ENCODE data around the gene COPG2. TPM values are rescaled to one million over a fixed set of nuclear protein-coding genes. Genes with fewer than 3 reads are reported as not detected.
"Not testable (repeated sequence)": the region's sequence is repeated elsewhere in the genome, so short reads cannot be mapped to it uniquely, and the experiment has no call there.

The COPG2 gene
- total RNA-seq, 1 donor from 2014 or later: 17.9 TPM

DNA sequence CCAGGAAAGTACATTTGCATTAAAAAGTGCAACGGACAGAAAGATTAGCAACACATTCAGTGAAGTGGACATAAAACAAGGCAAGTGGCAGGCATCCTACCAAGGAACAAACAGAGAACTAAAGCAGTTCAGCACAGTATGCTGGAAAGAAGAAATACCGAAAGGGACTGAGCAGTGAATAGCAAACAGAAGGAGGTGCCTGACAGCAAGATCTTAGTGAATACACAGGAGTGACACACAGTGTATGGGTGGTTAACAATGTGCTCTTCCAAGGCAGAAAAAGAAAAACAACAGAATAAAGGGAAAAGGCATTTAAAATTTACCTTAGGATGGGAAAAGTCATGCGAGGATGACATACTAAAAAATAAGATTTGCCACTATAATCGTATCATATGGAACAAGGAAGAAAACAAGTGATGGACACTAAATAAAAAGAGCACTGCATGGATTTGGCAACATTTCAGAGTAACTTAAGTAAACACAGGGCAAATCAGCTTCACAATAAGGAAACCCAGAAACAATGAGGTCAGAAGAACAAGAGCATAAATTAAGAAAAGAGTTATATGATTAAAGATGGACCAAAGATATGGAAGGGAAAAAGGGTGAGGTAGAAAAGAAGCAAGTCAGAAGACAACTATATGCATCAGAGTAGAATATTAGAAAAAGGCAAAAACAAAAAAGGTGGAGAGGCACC is 147.1 kb downstream of the COPG2 start:
- ATAC-seq: no peak
- DNase-seq (ENCODE audit: missing footprints): no peak
- intact Hi-C loops (cut with DNase I): no loop called here

DNA sequence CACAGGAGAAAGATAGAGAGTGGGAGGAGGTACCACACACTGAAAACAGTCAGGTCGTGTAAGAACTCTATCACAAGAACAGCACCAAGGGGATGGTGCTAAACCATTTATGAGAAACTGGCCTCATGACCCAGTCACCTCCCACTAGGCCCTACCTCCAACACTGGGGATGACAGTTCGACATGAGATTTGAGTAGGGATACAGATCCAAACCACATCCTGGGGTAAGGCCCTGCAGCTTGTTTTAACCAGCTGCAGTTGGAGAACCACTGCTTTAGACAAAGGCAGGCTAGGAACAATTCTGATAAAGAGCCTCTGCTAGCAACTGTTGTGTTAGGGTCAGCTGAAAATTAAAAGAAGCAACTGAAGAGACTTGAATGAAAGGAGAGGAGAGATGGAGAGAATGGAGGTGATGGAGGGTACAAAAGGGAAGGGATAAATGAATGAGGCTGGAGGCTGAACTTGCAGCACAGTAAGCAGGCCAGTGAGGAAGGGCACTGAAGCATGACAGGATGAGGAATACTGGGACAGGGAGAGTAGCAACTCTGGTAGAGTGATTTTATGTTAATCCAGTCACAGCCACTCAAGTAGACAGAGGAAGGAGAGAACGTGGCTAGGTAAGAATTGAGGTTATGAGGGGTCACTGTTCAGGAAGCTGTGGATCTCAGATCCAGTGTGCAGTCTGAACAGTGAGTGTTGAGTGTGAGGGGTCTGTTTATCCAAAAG is 153.1 kb downstream of the COPG2 start:
- ATAC-seq (no peak), DNase-seq (ENCODE audit: missing footprints) (no peak)
- intact Hi-C loops (cut with DNase I): loop anchor here (10.0 kb wide), 1 partner anchor 149 kb away; the partner anchor contains the start of gene COPG2

- intact Hi-C loops (cut with DNase I): loop anchor here (10.0 kb wide), 1 partner anchor 151 kb away; the partner anchor contains the start of gene COPG2
- ATAC-seq (no peak), DNase-seq (ENCODE audit: missing footprints) (no peak)
Observed at GRCh38 chr7:130513447-130513846, 155.1 kb downstream of the COPG2 start.

GRCh38 chr7:130512038-130512437 is 156.5 kb downstream of the COPG2 start:
- not testable (repeated sequence) for ATAC-seq; DNase-seq (ENCODE audit: missing footprints)
- intact Hi-C loops (cut with DNase I): loop anchor here (10.0 kb wide), 1 partner anchor 153 kb away; the partner anchor contains the start of gene COPG2

- no peak for ATAC-seq
Observed at GRCh38 chr7:130506358-130506757, 162.2 kb downstream of the COPG2 start.

DNA sequence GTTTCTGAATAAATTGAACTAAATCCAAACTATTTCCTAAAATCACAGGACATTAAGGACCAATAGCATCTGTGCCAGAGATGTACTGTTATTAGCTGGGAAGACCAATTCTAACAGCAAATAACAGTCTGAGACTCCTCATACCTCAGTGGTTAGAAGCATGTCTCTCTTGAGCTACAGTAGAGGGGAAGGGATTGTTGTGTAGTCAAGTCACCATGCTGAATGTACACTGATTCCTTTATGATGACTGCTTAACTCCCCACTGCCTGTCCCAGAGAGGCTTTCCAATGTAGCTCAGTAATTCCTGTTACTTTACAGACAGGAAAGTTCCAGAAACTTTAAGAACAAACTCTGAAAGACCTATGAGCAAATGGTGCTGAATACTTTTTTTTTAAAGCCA is 162.8 kb downstream of the COPG2 start:
- no peak for ATAC-seq
- intact Hi-C loops (cut with DNase I): no loop called here
- no peak for DNase-seq (ENCODE audit: missing footprints)

More at GRCh38 chr7:130506358-130506757, 162.2 kb downstream of the COPG2 start:
- no peak for DNase-seq (ENCODE audit: missing footprints)
- intact Hi-C loops (cut with DNase I): no loop called here

- no peak for DNase-seq (ENCODE audit: missing footprints)
- ATAC-seq: no peak
- intact Hi-C loops (cut with DNase I): no loop called here
Observed at GRCh38 chr7:130500910-130501309, 167.6 kb downstream of the COPG2 start.

DNA sequence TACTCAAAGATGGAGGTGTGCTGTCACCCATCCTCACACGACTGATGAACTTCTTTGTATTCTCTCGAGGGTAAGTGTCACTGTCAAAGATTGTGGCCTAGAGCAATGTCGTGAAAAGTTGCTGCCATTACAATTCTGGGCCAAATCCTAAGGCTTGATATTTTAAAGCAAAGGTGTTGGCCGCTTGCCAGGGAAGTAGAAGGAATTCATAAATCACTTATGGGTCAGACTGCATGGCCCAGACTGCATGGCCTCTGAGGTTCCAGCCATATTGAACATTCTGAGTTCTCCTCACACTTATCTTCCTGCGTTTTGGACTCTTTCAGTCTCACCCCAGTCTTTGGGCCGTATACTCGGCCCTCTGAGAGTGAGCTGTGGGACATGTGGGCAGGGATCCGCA is 168.1 kb downstream of the COPG2 start:
- intact Hi-C loops (cut with DNase I): no loop called here
- DNase-seq (ENCODE audit: missing footprints) (no peak), ATAC-seq (no peak)

DNA sequence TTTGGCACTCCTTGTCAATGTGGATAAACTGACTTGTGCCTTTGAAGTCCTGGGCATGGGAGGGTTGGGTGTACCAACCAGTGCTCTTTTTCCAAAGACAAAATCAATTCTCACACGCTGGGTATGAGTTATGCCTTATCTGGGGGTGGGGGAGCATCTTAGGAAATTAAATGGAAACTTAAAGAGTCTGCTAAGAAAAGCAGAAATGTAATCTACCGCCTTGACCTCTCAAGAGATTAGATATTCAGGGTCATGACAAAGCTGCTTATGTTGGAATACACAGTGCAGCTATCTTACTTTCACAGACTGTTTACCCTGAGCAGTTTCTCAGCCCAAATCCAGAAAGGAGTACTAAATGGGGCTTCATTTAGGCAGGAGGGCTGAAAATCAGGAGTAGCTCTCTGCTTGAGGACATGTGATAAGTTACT is 174.1 kb downstream of the COPG2 start:
- intact Hi-C loops (cut with DNase I): loop anchor here (10.0 kb wide), 1 partner anchor 140 kb away; no protein-coding TSS in a partner anchor
- no peak for ATAC-seq
- no peak for DNase-seq (ENCODE audit: missing footprints)

DNA sequence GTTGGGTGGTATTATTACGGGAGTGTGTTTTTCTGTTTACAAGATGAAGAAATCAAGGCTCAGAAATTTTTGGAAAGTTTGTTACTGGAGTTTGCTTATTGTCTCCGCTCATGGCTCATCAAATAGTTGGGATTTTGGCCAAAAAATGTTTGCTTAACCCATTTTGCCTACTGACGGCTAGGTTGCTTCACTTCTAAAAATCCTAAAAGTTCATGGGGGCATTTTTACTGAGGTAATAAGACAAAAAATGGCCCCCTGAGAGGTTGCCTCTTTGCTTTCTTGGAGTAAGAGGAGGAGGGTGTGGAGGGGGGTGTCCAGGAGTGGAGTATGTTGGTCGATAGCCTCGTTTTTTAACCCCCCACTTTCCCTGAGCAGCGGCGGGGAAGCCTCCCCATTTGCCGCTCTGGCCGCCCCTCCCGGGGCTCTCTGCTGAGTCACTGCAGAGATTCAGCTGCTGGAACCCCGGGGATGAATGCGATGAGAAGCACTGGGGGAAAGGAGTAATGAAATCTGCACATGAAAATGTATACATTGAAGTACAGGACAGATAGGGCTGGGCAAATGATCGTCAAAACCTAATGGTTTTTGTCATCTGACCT is 175.2 kb downstream of the COPG2 start:
- intact Hi-C loops (cut with DNase I): loop anchor here (10.0 kb wide), 1 partner anchor 139 kb away; no protein-coding TSS in a partner anchor
- no peak for ATAC-seq
- no peak for DNase-seq (ENCODE audit: missing footprints)

GRCh38 chr7:130492523-130493274 is 175.8 kb downstream of the COPG2 start:
- no peak for DNase-seq (ENCODE audit: missing footprints)
- intact Hi-C loops (cut with DNase I): loop anchor here (10.0 kb wide), 1 partner anchor 138 kb away; no protein-coding TSS in a partner anchor

GRCh38 chr7:130491841-130492522 is 176.6 kb downstream of the COPG2 start, which contains the start of gene MEST:
TSS of gene MEST (plus strand) at chr7:130492085. CDS start at chr7:130492314, 229 bp downstream.
- peak; percentile 30 for ATAC-seq
- no peak for DNase-seq (ENCODE audit: missing footprints)
- intact Hi-C loops (cut with DNase I): loop anchor here (10.0 kb wide), 1 partner anchor 137 kb away; no protein-coding TSS in a partner anchor

More at GRCh38 chr7:130492523-130493274, 175.8 kb downstream of the COPG2 start:
- no peak for ATAC-seq

DNA sequence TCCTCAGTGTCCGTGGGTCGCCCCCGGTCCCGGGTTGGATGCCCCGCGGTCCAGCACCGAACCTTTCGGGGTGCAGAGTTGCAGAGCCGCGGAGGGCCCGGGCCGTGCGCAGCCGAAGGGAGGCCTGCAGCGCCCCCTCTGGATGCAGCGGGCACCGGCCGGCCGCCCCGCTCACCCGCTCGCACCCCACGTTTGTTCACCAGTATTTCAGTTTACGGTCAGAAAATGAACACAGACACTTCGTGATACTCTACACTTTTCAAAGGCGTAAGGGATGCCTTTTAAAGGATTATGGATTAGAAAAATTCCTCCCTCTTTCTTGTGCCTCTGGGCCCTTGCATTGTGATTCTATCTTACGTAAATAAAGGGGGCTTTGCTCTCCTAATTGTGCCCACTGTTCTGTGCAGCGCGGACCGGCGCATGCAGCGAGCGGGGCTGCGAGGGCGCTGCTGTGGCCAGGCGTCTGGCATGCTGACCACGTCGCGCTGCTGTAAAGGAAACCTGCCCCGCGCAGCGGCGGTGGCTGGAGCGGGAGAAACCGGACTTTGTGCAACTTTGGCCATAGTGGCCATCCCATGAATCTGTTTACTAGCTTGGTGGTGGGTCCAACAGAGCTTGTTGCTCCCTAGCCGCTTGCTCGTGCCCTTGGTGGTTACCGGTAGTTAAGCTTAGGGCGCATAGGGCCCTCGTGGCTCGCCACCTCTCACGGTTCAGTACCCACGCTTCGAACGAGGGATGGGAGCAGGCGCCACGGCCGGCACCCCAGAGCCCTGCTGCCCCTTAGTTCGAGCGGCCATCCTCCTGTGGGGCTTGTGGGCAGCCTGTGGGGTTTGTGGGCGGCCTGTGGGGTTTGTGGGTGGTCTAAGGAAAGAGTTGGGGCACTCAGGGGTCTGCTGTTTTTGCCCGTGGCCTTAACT is 177.4 kb downstream of the COPG2 start:
- DNase-seq (ENCODE audit: missing footprints) (peak; percentile 77), ATAC-seq (peak; percentile 44)
- intact Hi-C loops (cut with DNase I): loop anchor here (10.0 kb wide), 1 partner anchor 136 kb away; no protein-coding TSS in a partner anchor

- DNase-seq (ENCODE audit: missing footprints) (no peak), ATAC-seq (no peak)
- intact Hi-C loops (cut with DNase I): loop anchor here (10.0 kb wide), 1 partner anchor 136 kb away; no protein-coding TSS in a partner anchor
Observed at GRCh38 chr7:130490311-130490791, 178.2 kb downstream of the COPG2 start.

DNA sequence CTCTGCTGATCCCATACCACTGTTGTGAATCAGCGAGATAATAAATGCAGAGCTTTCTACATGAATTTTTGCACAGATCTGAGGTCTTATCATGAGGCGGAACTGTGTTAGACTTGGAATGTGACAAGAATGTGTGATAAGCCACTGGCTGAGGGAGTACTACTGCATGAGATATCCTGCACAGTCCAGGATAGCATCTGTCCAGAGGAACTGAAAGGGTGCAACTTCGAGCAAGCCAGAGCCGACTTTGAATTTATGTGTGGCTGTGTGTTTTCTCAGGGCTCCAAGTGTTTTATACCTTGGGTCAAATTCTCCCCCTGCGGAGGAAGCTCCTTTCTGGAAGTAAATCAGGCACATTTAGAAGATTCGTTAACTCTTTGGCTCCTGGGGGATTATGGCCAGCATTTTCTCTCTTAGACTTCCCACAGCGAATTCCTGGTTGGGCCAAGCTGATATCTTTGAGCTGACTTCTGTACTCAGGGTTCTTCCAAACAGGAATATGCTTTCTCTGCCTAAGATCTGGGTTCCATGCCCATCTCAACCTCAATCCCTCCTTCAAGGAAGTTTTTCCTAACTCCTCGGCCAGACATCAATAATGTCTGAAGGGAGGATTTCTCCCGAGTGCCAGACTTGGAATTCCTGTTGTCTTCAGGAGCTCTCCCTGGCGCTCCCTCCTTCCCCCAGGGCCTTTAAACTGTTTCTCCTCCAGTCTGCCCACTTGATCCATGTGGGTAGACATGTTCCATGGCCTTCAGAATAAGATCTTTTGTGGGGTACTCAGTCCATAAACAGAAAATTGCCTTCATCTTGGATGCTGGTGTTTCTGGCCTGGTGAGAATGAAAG is 179.2 kb downstream of the COPG2 start:
- intact Hi-C loops (cut with DNase I): loop anchor here (5.0 kb wide), 2 partner anchors 212 to 233 kb away; no protein-coding TSS in a partner anchor
- no peak for DNase-seq (ENCODE audit: missing footprints)
- ATAC-seq: no peak
